ENCODE measurements around the gene APBB2. TPM values are rescaled to one million over a fixed set of nuclear protein-coding genes. Genes with fewer than 3 reads are reported as not detected.

The APBB2 gene
- total and polyA plus RNA-seq, 10 of the 15 experiments (the other 5 are each of a cell fraction or from before 2014, with no cell fraction given), result 2.7 to 24.6 (median 19.0) TPM

DNA sequence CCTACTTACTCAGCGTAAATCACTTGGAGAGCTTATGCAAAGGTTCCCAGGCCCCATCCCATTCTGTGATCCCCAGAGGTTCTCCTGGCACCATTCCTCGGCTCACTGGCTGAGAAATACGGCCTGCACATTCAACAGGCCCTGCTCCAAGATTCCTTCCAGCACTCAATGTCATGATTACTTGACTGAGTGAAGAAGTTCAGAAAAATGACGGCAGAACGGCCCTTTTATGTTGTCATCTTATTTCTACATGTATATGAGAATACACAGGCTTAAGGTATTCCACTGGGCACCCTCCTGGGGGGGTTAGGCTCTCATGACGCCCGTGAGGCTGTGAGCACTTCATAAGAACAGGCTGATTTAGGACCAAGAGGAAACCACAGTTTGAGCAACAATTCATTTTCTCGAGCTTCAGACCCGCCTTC, 274.0 kb downstream of the APBB2 start (continued):
- TF ChIP-seq CEBPZ (IDR thresholded peaks at IDR 0.05; ENCODE audit: low read depth, low read length) (no peak), PML (IDR thresholded peaks at IDR 0.05; ENCODE audit: low read length) (no peak), NR2F1 (conservative IDR thresholded peaks at IDR 0.05) (no peak), NFIC (IDR thresholded peaks at IDR 0.05; ENCODE audit: low read depth, low read length) (no peak)

GRCh38 chr4:40939856-40940255, 274.5 kb downstream of the APBB2 start:
- DNase-seq (ENCODE audit: low read depth, low spot score) (no peak), ATAC-seq (no peak), FAIRE-seq (no peak)
- no peaks in the 10 kb centered on the region for H4K20me1 ChIP-seq (ENCODE audit: control insufficient read depth, insufficient read depth)
- no TSS peak for BruUV-seq (replicated peaks)
- no peak overlapping the region for H3K27ac ChIP-seq (ENCODE audit: control insufficient read depth, insufficient read depth)
- POLR2A ChIA-PET, result no interaction called here
- no peaks in the 10 kb centered on the region for H3K4me1 ChIP-seq (ENCODE audit: control insufficient read depth, insufficient read depth, low read length)
- H3K9me3 ChIP-seq (replicated peaks; ENCODE audit: control insufficient read depth, insufficient read depth, low read length), result no peaks in the 10 kb centered on the region
- no peaks in the 10 kb centered on the region for H3K79me2 ChIP-seq (ENCODE audit: control insufficient read depth, insufficient read depth, low read length)
- no peak overlapping the region for H3K4me3 ChIP-seq
- H2AFZ ChIP-seq (ENCODE audit: control insufficient read depth, low read depth, low read length), result no peak overlapping the region
- in situ Hi-C loops (cut with MboI), result no loop called here
- RAD21 ChIA-PET (ENCODE audit: unreplicated experiment), result no interaction called here
- SMC1A ChIA-PET (ENCODE audit: uncharacterized antibody, unreplicated experiment), result interaction anchor here (0.8 kb wide), 1 partner anchor 11 kb away, joined by 3 read pairs; no protein-coding TSS in a partner anchor
- CTCF ChIA-PET, result interaction anchor here (0.5 to 7.6 kb wide), 4 partner anchors 14 to 1128 kb away, joined by 4 to 75 read pairs (median 4); no protein-coding TSS in a partner anchor
- intact Hi-C loops (cut with micrococcal nuclease; ENCODE audit: unreplicated experiment), result loop anchor here (10.0 kb wide), 1 partner anchor 725 kb away; no protein-coding TSS in a partner anchor
- 52% methylated on average over 2 of the region's 2 CpGs for WGBS (ENCODE audit: insufficient coverage, insufficient replicate concordance, low lambda C conversion rate, missing lambda C conversion rate)
- H3K4me2 ChIP-seq (ENCODE audit: control insufficient read depth, insufficient read depth), result no peak overlapping the region
- H3K9ac ChIP-seq (ENCODE audit: control insufficient read depth, insufficient read depth, low read length), result no peak overlapping the region
- H3K27me3 ChIP-seq (replicated peaks in 1 of 2; ENCODE audit: control insufficient read depth in 2 of 2, insufficient read depth in 2 of 2, low read length in 1 of 2), result no peaks in the 10 kb centered on the region; a peak in 1 of 4 replicates
- H3K36me3 ChIP-seq (ENCODE audit: control insufficient read depth in 2 of 2, insufficient read depth in 2 of 2, low read length in 1 of 2), result peaks cover 1 to 4% of the 10 kb centered on the region in 2 experiments; a peak in 2 of 4 replicates
- TF ChIP-seq PRDM15 (CRISPR knock-in tag; IDR thresholded peaks at IDR 0.05), result no peak
- no peak for TF ChIP-seq E4F1 (IDR thresholded peaks at IDR 0.05; ENCODE audit: borderline replicate concordance, partially characterized antibody)
- no peak for TF ChIP-seq NFYB (IDR thresholded peaks at IDR 0.05; ENCODE audit: insufficient read depth, low read depth, low read length)
- TF ChIP-seq ZBTB33 (IDR thresholded peaks at IDR 0.05), result no peak
